ENCODE measurements around the gene LYSMD3.

Gene LYSMD3

DNA sequence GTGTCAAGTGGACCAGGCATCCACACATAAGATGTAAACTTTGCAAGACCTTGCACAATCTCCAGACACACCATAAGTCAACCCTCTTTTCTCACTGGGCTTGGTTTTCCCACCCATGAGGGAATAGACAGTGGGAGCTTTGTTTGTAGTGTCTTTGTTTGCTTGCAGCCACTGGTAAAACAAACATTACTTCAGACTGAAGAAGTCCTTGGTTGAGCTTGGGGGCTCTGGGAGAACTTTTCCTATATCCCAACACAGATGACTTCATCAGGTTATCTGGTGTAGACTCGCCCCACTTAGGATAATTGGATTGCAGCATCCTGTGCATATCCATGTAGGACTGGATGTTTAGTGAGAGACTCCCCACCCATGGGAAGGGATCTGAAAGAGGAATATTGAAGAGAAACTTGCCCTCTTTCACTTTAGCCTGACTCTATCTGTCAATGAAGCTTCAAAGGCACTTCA lies 17.7 kb upstream of the LYSMD3 start:
- no peak for DNase-seq

- DNase-seq, result no peak
These were observed 16.9 kb upstream of the LYSMD3 start for GRCh38 chr5:90546216-90546837.

GRCh38 chr5:90545511-90545910 lies 16.1 kb upstream of the LYSMD3 start:
- no peak for DNase-seq

DNA sequence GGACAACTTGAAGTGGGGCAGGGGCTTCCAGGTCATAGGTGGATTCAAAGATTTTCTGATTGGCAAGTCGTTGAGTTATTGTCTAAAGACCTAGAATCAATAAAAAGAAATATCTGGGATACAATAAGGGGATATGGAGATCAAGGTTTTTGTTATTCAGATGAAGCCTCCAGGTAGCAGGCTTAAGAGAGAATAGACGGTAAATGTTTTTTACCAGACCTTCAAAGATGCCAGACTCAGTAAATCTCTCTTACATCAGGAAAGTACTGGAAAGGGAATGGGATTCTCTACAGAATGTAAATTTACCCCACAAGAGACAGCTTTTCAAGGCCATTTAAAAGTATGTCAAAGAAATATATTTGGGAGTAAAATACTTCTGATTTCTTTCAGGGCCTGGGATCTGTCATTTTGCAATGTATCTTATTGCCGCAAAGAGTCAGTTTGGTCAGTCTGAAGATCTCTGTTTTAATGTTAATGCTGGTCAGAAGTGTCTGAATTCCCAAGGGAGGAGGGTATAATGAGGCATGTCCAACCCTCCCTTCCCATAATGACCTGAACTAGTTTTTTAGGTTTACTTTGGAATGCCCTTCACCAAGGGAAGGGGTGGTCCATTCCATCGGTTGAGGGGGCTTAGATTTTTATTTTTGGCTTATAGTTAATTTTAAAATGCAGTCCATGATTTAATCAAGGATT lies 13.6 kb upstream of the LYSMD3 start:
- no peak for DNase-seq

- DNase-seq, result no peak
These were observed 5.5 kb upstream of the LYSMD3 start for GRCh38 chr5:90534922-90535321.

GRCh38 chr5:90533794-90534193 lies 4.4 kb upstream of the LYSMD3 start:
- no peak for DNase-seq

DNA sequence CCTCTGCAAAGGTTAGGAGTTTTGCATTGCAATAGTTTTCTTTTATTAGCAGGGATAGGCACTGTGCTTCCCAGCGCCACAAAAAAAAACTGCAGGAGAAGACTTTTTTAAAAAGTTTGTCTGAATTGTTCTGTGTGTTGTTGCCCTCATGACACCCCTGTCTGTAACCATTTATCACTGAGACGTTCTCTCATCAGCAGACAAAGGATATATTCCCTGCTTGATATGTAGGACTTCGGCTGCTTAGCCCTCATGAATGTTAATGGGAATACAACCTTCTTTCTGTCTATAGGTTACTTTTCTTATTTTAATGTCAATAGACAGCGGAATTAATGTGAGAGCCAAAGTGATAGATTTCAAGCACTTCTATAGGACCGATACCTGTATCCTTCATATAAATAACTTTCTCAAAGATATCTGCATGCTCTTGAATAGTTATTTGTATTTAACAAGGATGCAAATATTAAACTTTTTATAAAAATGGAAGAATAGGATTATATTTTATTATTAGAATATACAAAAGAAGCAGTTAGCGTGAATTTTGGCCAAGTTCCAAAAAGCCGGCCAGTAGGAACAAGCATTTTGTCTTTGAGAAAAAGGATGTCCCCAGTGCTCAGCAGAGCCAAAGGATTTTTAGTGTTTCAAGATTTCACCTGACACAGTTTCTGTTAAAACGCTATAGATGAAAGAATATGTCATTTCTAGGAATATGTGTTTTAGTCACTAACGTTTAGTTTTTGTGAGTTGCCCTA lies 1.5 kb upstream of the LYSMD3 start:
- peak in 1 of 3 donors; percentile 18 for DNase-seq

GRCh38 chr5:90529939-90530677 lies 724 bp upstream of the LYSMD3 start:
- peak; percentile 70 to 73 (median 71) for DNase-seq

DNA sequence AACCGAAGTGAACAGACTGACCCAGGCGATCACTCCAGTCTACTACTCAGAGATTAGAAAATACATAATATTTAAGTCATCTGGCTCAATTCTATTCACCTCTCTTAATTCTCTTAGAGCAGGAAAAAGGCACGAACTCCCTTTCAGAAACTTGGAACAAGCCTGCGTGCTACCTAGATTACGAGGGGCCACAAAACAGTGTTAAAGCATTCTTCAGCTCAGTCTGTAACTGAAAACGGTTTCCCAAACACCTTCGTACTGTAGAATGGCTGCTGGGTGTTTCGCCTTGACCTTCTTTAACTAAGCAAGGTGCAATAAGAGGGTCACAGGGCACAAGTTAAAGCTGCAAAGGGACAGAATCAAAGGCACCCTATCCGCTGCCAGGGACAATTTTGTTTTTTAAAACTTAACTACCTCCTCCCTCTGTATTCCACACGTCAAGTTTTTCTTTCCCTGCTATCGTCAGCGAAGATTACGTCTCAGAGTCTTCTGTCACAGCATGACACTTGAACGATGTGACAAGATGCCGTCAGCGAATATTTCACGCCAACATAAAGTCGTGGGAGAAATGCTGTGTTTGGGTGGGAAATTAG lies 687 bp downstream of the LYSMD3 start:
- peak; percentile 56 to 75 (median 73) for DNase-seq

- no peak for DNase-seq
These were observed 10.3 kb downstream of the LYSMD3 start for GRCh38 chr5:90519081-90519480.

DNA sequence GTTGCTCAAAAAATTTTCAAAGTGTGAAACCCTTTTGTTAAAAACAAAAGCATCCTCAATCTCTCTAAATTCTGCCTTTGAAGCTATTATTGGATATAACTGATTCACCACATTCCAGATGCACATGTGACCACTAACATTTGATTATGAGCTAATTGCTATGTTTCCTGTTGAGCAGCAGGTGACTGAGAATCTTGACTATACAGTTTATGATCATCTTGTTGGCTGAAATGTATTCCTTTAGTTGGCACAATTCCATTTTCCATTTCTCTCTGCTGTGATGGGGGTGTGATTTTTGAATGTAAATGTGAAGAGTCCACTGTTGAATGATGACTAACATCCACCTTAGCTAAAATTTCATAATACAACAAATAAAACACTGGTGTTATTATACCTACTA lies 10.7 kb downstream of the LYSMD3 start:
- DNase-seq, result no peak

- no peak for DNase-seq
These were observed 14.9 kb downstream of the LYSMD3 start for GRCh38 chr5:90514520-90514919.

DNA sequence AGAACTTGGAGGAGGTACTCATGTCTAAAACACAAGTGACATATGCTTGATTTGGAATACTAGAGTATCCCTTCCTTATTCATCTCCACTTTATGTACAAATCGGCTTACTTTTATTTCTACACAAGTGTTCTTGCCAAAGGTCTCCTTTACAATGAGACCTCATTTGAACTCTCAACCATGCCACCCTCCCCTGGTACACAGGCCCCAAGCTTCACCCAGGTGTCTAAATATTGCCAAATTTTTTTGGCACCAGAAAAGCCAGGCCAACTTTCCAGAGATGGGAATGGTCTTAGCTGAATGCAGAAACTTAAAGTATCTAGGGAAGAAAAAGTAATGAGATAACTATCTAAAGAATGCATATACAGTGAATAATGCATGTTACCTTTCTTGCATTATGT lies 18.9 kb downstream of the LYSMD3 start:
- no peak for DNase-seq

- DNase-seq, result no peak
These were observed 23.2 kb downstream of the LYSMD3 start for GRCh38 chr5:90506221-90506620.

GRCh38 chr5:90504743-90505142 lies 24.6 kb downstream of the LYSMD3 start:
- DNase-seq, result no peak

DNA sequence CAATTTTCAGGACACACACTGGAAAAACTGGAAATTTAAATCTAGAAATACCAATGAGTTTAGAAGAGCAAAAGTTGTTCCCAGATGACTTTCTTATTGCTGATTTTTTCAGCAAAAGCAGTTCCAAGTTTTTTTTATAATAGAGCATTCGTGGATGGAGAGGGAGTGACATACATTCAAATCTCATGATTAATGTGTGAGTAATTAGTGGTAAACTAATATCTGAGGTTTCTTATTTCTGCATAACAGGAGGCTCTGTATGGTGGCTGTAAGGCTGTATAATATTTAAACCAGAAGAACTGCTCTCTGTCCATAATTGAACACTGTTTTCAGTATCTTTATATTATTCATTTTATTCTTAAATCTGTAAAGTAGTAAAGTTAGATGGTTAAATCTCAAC lies 25.8 kb downstream of the LYSMD3 start:
- DNase-seq, result no peak

- DNase-seq, result no peak
These were observed 34.2 kb downstream of the LYSMD3 start for GRCh38 chr5:90495146-90495545.

DNA sequence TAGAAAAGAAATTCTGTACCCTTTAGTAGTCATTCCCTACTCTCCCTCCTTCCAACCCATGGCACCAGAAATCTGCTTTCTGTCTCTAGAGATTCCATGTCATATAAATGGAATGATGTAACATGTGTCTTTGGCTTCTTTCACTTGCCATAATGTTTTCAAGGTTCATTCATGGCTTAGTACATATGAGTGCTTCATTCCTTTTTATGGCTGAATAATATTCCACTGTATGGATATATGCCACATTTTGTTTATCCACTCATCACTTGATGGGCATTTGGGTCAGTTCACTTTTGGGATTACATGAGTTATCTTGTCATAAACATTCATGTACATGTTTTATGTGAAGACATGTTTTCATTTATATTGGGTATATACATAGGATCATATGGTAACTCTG lies 35.3 kb downstream of the LYSMD3 start:
- no peak for DNase-seq

GRCh38 chr5:90488791-90489190 lies 40.6 kb downstream of the LYSMD3 start:
- DNase-seq, result no peak

DNA sequence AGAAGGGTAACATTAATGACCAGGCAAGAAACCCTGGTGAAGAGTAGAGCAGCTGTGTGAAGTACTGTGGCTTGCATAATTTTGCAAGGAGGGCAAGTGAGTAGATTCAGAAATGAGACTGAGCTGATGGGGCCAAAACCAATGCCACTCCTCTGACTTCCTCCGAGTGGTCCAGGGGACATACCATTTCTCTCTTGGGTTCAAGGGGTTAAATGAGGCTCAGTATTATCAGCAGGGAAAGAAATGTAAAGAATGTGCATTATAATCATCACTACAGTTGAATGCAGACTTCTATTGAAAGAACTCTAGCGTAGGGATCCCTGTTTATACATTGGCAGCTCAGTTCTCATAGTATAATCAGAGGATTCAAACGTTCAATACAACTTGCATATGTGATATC lies 44.8 kb downstream of the LYSMD3 start:
- no peak for DNase-seq

GRCh38 chr5:90483206-90483605 lies 46.2 kb downstream of the LYSMD3 start:
- no peak for DNase-seq

GRCh38 chr5:90480699-90481098 lies 48.7 kb downstream of the LYSMD3 start:
- DNase-seq, result no peak
